Endothelial cell of umbilical vein (primary cell): Measurements from ENCODE around the gene GCDH. TPM values are rescaled to one million over a fixed set of nuclear protein-coding genes. Genes with fewer than 3 reads are reported as not detected.
"Not testable (repeated sequence)": the region's sequence is repeated elsewhere in the genome, so short reads cannot be mapped to it uniquely, and the experiment has no call there.

Experiments used
- BruUV-seq: library from RNA; stranded (reverse); fragments of 400-500 nt; replicated peaks from 2 replicates; lab custom pipeline; 2021; lab: Mats Ljungman, UMichigan
- CTCF ChIA-PET: fragments of 300-600, 350-600 bp; sonication (Branson Sonifier 250); formaldehyde crosslinking; loops from one replicate; lab custom pipeline; 2021; ENCODE audit warnings: antibody characterized with exemption, inconsistent platforms; lab: Charles Lee
- POLR2A ChIA-PET: fragments of 300-600, 350-600 bp; sonication (Branson Sonifier 250); formaldehyde crosslinking; loops from one replicate; lab custom pipeline; 2021; ENCODE audit warnings: antibody characterized with exemption, inconsistent platforms; lab: Charles Lee
- DNase-seq: peaks from one replicate; pipeline ENCODE4 v3.0.0-alpha.2; 2011; ENCODE audit warnings: low read depth, low spot score
- FAIRE-seq: peaks from 2 replicates; lab custom pipeline; 2011; peaks lifted over from hg19 to GRCh38; lab: Jason Lieb, UNC
- H2AFZ ChIP-seq: 2 replicates; pipeline ENCODE4 v1.6.0; 2012; ENCODE audit warnings: low read depth, low read length, control low read depth, inconsistent platforms
- H3K27ac ChIP-seq: 2 replicates; pipeline ENCODE4 v1.5.1; 2011; ENCODE audit warnings: low read depth, mild to moderate bottlenecking, control low read depth, low read length, moderate library complexity; ENCODE audit not compliant: insufficient read depth
- H3K27me3 ChIP-seq, 2 experiments: 2 replicates each; pipeline versions ENCODE4 v1.6.0 to v1.6.1; 2011; ENCODE audit warnings: low read length in 2 of 2, mixed read lengths in 1 of 2; ENCODE audit not compliant: control insufficient read depth in 2 of 2, insufficient read depth in 2 of 2
- H3K36me3 ChIP-seq, 2 experiments: 2 replicates in 1 of 2; 3 replicates in 1 of 2; pipeline ENCODE4 v1.5.1; 2011; ENCODE audit warnings: low read length in 2 of 2, mild to moderate bottlenecking in 1 of 2, moderate library complexity in 1 of 2; ENCODE audit not compliant: control insufficient read depth in 2 of 2, insufficient read depth in 2 of 2; ENCODE audit errors: extremely low read depth in 1 of 2
- H3K4me1 ChIP-seq: 3 replicates; pipeline ENCODE4 v1.5.1; 2011; ENCODE audit warnings: mild to moderate bottlenecking, low read length; ENCODE audit not compliant: control insufficient read depth, insufficient read depth; ENCODE audit errors: extremely low read depth
- H3K4me2 ChIP-seq: 2 replicates; pipeline ENCODE4 v1.6.1; 2011; ENCODE audit warnings: low read length, control low read depth, mixed read lengths; ENCODE audit not compliant: insufficient read depth
- H3K4me3 ChIP-seq, 3 experiments: fragments of 200-600 bp in 1 of 3; sonication (generic), shearing (Covaris generic) in 1 of 3; replicated peaks in 1 of 3; 2 replicates each; pipeline ENCODE4 v1.5.1; 2011 to 2016; ENCODE audit warnings: control low read depth in 3 of 3, low read length in 3 of 3, mild to moderate bottlenecking in 2 of 3, inconsistent platforms in 1 of 3, low read depth in 1 of 3, moderate library complexity in 1 of 3; ENCODE audit not compliant: insufficient read depth in 1 of 3
- H3K79me2 ChIP-seq: 2 replicates; pipeline ENCODE4 v1.6.0; 2012; ENCODE audit warnings: low read length, inconsistent platforms; ENCODE audit not compliant: control insufficient read depth, insufficient read depth
- H3K9ac ChIP-seq: replicated peaks from 2 replicates; pipeline ENCODE3; 2011; ENCODE audit warnings: low read length, control low read depth; ENCODE audit not compliant: insufficient read depth; ENCODE audit errors: extremely low read depth
- H3K9me1 ChIP-seq: replicated peaks from 3 replicates; pipeline ENCODE4 v1.6.0; 2011; ENCODE audit warnings: mild to moderate bottlenecking, low read length; ENCODE audit not compliant: control insufficient read depth, insufficient read depth; ENCODE audit errors: extremely low read depth
- H3K9me3 ChIP-seq: replicated peaks from 2 replicates; pipeline ENCODE4 v1.5.1; 2012; ENCODE audit warnings: low read length, inconsistent platforms; ENCODE audit not compliant: control insufficient read depth, insufficient read depth
- H4K20me1 ChIP-seq: replicated peaks from 2 replicates; pipeline ENCODE3; 2011; ENCODE audit warnings: mild to moderate bottlenecking, low read length; ENCODE audit not compliant: control insufficient read depth, insufficient read depth; ENCODE audit errors: extremely low read depth
- EZH2 ChIP-seq: IDR thresholded peaks from 2 replicates; pipeline ENCODE4 v1.6.1; 2012; ENCODE audit warnings: borderline replicate concordance, low read depth, mild to moderate bottlenecking, moderate library complexity, low read length, inconsistent platforms; ENCODE audit not compliant: severe bottlenecking
- FOS ChIP-seq: IDR thresholded peaks from 2 replicates; pipeline ENCODE4 v1.6.1; 2011; ENCODE audit warnings: mild to moderate bottlenecking, low read length, moderate library complexity, borderline replicate concordance; ENCODE audit not compliant: insufficient read depth
- GATA2 ChIP-seq: IDR thresholded peaks from 2 replicates; pipeline ENCODE4 v1.7.0; 2011; ENCODE audit warnings: low read depth, mild to moderate bottlenecking, moderate library complexity, mixed read lengths, low read length; ENCODE audit not compliant: insufficient read length, insufficient read depth
- JUN ChIP-seq: IDR thresholded peaks from 2 replicates; pipeline ENCODE4 v1.6.1; 2011; ENCODE audit warnings: borderline replicate concordance, low read depth; ENCODE audit not compliant: insufficient read length, insufficient read depth
- MYC ChIP-seq: IDR thresholded peaks from one replicate; pipeline ENCODE4 v1.6.1; 2011; ENCODE audit warnings: mild to moderate bottlenecking, low read depth, low read length
- POLR2A ChIP-seq: IDR thresholded peaks from 2 replicates; pipeline ENCODE4 v1.6.1; 2012; ENCODE audit warnings: low read depth, mild to moderate bottlenecking, control low read depth, low read length
- POLR2AphosphoS5 ChIP-seq: IDR thresholded peaks from 2 replicates; pipeline ENCODE4 v1.6.1; 2012; ENCODE audit warnings: low read depth, mild to moderate bottlenecking, control low read depth, low read length, moderate library complexity; ENCODE audit not compliant: insufficient read depth
- dilution Hi-C: fragments of 300-500 bp; cut with MboI; formaldehyde crosslinking; loops from one replicate; pipeline ENCODE4 v1.15.0; 2019; ENCODE audit warnings: low sequenced_read_pairs; ENCODE audit not compliant: extremely low pct_ligation_motif_present
- intact Hi-C: fragments of 100-400 bp; cut with micrococcal nuclease; formaldehyde crosslinking; loops from one replicate; pipeline ENCODE4 v1.10.0; 2022
- polyA plus RNA-seq, 4 experiments: library from polyadenylated mRNA; depleted of rRNA in 3 of 4; stranded (reverse) in 3 of 4; unstranded in 1 of 4; fragments of >200 nt; gene quantifications; 2 replicates each; pipeline versions ENCODE4 v1.2.1 to v1.2.3, GENCODE V29; 2011 to 2012; ENCODE audit warnings: missing spikeins in 1 of 4
- total RNA-seq: library from RNA; stranded (reverse); gene quantifications from 2 replicates; pipeline ENCODE4 v1.2.3, GENCODE V29; 2021
- TF ChIP-seq, protein P1 (sequence below): IDR thresholded peaks from 2 replicates; pipeline ENCODE4 v1.6.1; 2011; ENCODE audit not compliant: insufficient read depth, insufficient read length
- TF ChIP-seq, protein P2 (sequence below), 2 donors: IDR thresholded peaks; 1 replicate in 1 of 2; 2 replicates in 1 of 2; pipeline ENCODE4 v1.5.1; 2011; ENCODE audit warnings: low read length in 2 of 2, mild to moderate bottlenecking in 2 of 2, moderate library complexity in 2 of 2, control low read depth in 1 of 2, inconsistent platforms in 1 of 2, low read depth in 1 of 2; ENCODE audit not compliant: insufficient read depth in 1 of 2; ENCODE audit errors: extremely low read depth in 1 of 2

GCDH gene
- total and polyA plus RNA-seq, 2 donors (not counting 3 experiments of a cell fraction or from before 2014, with no cell fraction given) = 27.3 to 35.8 TPM

DNA sequence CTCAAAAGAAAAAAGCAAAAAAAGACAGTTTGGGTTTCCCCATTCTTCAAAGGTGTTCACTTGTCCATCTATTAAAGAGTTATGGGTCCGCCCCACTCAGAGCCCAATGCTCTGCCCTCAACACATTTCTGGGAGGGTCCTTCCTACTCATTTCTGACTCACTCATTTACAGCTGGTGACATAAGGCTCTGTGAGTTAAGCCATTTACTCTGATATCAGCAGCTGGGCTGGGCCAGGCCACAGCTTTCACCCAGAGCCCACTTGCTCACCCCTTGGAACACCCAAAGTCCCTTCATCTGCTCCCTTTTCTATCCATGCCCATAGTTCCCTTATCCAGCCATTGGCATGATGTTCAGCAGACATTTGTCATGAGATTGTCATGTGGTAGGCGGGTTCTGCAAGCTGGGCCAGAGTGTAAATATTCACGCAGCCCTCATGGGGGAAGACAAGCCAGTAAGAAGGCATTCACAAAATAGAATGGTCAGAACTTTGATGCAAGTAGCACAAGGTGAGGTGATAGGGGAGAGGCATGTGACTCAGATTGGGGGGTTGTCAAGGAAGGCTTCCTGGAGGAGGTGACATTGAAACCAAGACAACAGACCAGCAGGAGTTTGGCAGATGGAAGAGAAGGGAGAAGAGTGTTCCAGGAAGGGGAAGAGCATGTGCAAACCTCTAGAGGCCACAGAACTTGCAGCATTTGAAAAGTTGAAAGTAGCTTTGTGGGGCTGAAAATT is 46.8 kb upstream of the GCDH start:
- ChIA-PET POLR2A (no interaction called here), CTCF (interaction anchor here (1.7 to 9.5 kb wide), 2 partner anchors 10 to 82 kb away, joined by 5 to 481 read pairs; partner anchors contain the start of gene RTBDN)
- H3K9ac ChIP-seq = no peak overlapping the region
- no peaks in the 10 kb centered on the region for H3K9me3 ChIP-seq
- H3K4me3 ChIP-seq = no peak overlapping the region
- H3K27ac ChIP-seq = no peak overlapping the region
- FAIRE-seq (no peak), DNase-seq (no peak)
- H4K20me1 ChIP-seq = no peaks in the 10 kb centered on the region
- BruUV-seq = no TSS peak
- peaks cover 2% of the 10 kb centered on the region for H3K4me1 ChIP-seq
- no peak overlapping the region for H3K4me2 ChIP-seq
- no peak overlapping the region for H2AFZ ChIP-seq
- H3K36me3 ChIP-seq = no peaks in the 10 kb centered on the region
- TF ChIP-seq FOS (no peak), MYC (no peak), EZH2 (no peak), GATA2 (no peak), POLR2AphosphoS5 (no peak), POLR2A (no peak), JUN (no peak)
- TF ChIP-seq, protein P1, sequence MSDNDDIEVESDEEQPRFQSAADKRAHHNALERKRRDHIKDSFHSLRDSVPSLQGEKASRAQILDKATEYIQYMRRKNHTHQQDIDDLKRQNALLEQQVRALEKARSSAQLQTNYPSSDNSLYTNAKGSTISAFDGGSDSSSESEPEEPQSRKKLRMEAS = no peak
- TF ChIP-seq, protein P2, sequence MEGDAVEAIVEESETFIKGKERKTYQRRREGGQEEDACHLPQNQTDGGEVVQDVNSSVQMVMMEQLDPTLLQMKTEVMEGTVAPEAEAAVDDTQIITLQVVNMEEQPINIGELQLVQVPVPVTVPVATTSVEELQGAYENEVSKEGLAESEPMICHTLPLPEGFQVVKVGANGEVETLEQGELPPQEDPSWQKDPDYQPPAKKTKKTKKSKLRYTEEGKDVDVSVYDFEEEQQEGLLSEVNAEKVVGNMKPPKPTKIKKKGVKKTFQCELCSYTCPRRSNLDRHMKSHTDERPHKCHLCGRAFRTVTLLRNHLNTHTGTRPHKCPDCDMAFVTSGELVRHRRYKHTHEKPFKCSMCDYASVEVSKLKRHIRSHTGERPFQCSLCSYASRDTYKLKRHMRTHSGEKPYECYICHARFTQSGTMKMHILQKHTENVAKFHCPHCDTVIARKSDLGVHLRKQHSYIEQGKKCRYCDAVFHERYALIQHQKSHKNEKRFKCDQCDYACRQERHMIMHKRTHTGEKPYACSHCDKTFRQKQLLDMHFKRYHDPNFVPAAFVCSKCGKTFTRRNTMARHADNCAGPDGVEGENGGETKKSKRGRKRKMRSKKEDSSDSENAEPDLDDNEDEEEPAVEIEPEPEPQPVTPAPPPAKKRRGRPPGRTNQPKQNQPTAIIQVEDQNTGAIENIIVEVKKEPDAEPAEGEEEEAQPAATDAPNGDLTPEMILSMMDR (IDR thresholded peaks at IDR 0.05; ENCODE audit: extremely low read depth in 1 of 2, insufficient read depth in 1 of 2, low read depth in 1 of 2, low read length in 2 of 2) = no peak
- H3K79me2 ChIP-seq = no peaks in the 10 kb centered on the region
- dilution Hi-C loops = no loop called here
- intact Hi-C loops = no loop called here
- H3K9me1 ChIP-seq = no peaks in the 10 kb centered on the region
- peaks cover 12 to 15% of the 10 kb centered on the region in 2 experiments for H3K27me3 ChIP-seq

DNA sequence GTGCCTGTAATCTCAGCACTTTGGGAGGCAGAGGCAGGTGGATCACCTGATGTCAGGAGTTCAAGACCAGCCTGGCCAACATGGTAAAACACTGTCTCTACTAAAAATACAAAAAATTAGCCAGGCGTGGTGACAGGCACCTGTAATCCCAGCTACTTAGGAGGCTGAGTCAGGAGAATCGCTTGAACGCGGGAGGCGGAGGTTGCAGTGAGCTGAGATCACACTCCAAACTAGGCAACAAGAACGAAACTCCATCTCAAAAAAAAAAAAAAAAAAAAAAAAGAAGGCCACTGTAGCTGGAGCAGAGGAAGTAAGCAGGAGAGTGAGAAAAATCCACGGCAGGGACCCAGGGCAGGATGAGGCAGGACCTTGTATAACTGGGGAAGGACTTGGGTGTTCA is 44.3 kb upstream of the GCDH start:
- H3K9me1 ChIP-seq, H3K9me3 ChIP-seq, H3K4me3 ChIP-seq, H4K20me1 ChIP-seq, H3K27ac ChIP-seq, H3K9ac ChIP-seq, H2AFZ ChIP-seq, dilution Hi-C loops, FAIRE-seq, H3K36me3 ChIP-seq, BruUV-seq, H3K4me1 ChIP-seq, H3K27me3 ChIP-seq, H3K79me2 ChIP-seq, DNase-seq, H3K4me2 ChIP-seq: not testable (repeated sequence)
- intact Hi-C loops = loop anchor here (1.0 to 2.0 kb wide), 5 partner anchors 46 to 170 kb away; partner anchors contain the start of gene PRDX2
- POLR2A ChIA-PET = interaction anchor here (0.6 kb wide), 1 partner anchor 1502 kb away, joined by 10 read pairs; no protein-coding TSS in a partner anchor
- CTCF ChIA-PET = interaction anchor here (0.6 to 9.5 kb wide), 16 partner anchors 18 to 283 kb away, joined by 3 to 481 read pairs (median 20); partner anchors contain the start of genes DNASE2, GET3, PRDX2 and THSD8
